ENCODE data around the gene DGKH. TPM values are rescaled to one million over a fixed set of nuclear protein-coding genes. Genes with fewer than 3 reads are reported as not detected.

Gene DGKH
- total and polyA plus RNA-seq, 9 of the 15 experiments (the other 6 are each of a cell fraction or from before 2014, with no cell fraction given), result 0.38 to 4.4 (median 3.1) TPM

DNA sequence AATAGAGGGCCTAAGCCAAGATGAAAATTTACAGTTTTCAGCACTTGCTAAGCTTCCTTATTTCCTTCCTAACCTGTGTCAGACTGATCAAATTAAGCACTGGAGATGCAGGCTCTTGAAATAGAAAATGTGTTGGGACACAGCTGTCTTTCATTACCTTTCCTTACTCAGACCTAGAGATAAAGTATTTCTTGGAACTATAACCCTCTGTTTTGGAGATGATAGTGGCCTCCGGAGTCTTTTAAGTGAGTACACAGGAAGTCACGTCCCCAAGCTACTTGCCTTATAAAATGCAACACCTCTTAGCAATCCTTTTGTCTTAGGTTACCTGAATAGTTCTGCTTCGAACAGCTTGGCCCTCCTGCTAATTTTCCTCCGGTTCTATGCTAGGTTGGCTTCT is 211.1 kb downstream of the DGKH start (continued):
- TF ChIP-seq ZNF311 (CRISPR knock-in tag; IDR thresholded peaks at IDR 0.05), result no peak
- TF ChIP-seq ZNF695 (CRISPR knock-in tag; IDR thresholded peaks at IDR 0.05), result no peak
- no peak for TF ChIP-seq ATF1 (CRISPR knock-in tag; IDR thresholded peaks at IDR 0.05)
- TF ChIP-seq ATF1 (tag; IDR thresholded peaks at IDR 0.05), result peak; percentile 22; the same call in 1 of the 2 replicates
- no peak for TF ChIP-seq SMAD1 (IDR thresholded peaks at IDR 0.05; ENCODE audit: low read depth, low read length, partially characterized antibody)
- TF ChIP-seq ZNF551 (CRISPR knock-in tag; IDR thresholded peaks at IDR 0.05), result no peak
- TF ChIP-seq RFX7 (CRISPR knock-in tag; IDR thresholded peaks at IDR 0.05), result no peak
- TF ChIP-seq, protein P1, sequence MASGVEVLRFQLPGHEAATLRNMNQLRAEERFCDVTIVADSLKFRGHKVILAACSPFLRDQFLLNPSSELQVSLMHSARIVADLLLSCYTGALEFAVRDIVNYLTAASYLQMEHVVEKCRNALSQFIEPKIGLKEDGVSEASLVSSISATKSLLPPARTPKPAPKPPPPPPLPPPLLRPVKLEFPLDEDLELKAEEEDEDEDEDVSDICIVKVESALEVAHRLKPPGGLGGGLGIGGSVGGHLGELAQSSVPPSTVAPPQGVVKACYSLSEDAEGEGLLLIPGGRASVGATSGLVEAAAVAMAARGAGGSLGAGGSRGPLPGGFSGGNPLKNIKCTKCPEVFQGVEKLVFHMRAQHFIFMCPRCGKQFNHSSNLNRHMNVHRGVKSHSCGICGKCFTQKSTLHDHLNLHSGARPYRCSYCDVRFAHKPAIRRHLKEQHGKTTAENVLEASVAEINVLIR (CRISPR knock-in tag; IDR thresholded peaks at IDR 0.05), result no peak
- TF ChIP-seq, protein P2, sequence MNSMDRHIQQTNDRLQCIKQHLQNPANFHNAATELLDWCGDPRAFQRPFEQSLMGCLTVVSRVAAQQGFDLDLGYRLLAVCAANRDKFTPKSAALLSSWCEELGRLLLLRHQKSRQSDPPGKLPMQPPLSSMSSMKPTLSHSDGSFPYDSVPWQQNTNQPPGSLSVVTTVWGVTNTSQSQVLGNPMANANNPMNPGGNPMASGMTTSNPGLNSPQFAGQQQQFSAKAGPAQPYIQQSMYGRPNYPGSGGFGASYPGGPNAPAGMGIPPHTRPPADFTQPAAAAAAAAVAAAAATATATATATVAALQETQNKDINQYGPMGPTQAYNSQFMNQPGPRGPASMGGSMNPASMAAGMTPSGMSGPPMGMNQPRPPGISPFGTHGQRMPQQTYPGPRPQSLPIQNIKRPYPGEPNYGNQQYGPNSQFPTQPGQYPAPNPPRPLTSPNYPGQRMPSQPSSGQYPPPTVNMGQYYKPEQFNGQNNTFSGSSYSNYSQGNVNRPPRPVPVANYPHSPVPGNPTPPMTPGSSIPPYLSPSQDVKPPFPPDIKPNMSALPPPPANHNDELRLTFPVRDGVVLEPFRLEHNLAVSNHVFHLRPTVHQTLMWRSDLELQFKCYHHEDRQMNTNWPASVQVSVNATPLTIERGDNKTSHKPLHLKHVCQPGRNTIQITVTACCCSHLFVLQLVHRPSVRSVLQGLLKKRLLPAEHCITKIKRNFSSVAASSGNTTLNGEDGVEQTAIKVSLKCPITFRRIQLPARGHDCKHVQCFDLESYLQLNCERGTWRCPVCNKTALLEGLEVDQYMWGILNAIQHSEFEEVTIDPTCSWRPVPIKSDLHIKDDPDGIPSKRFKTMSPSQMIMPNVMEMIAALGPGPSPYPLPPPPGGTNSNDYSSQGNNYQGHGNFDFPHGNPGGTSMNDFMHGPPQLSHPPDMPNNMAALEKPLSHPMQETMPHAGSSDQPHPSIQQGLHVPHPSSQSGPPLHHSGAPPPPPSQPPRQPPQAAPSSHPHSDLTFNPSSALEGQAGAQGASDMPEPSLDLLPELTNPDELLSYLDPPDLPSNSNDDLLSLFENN (IDR thresholded peaks at IDR 0.05; ENCODE audit: low read depth in 2 of 2, low read length in 2 of 2), result no peak
- no peak for TF ChIP-seq ZFP1 (CRISPR knock-in tag; IDR thresholded peaks at IDR 0.05)
- TF ChIP-seq FOXK1 (CRISPR knock-in tag; IDR thresholded peaks at IDR 0.05; ENCODE audit: borderline replicate concordance), result no peak
- no peak for TF ChIP-seq NFIX (CRISPR knock-in tag; IDR thresholded peaks at IDR 0.05; ENCODE audit: low read depth)
- TF ChIP-seq FOXM1 (IDR thresholded peaks at IDR 0.05; ENCODE audit: low read depth), result peak; percentile 65
- no peak for TF ChIP-seq FOXM1 (CRISPR knock-in tag; IDR thresholded peaks at IDR 0.05; ENCODE audit: low read depth)
- TF ChIP-seq, protein P3, sequence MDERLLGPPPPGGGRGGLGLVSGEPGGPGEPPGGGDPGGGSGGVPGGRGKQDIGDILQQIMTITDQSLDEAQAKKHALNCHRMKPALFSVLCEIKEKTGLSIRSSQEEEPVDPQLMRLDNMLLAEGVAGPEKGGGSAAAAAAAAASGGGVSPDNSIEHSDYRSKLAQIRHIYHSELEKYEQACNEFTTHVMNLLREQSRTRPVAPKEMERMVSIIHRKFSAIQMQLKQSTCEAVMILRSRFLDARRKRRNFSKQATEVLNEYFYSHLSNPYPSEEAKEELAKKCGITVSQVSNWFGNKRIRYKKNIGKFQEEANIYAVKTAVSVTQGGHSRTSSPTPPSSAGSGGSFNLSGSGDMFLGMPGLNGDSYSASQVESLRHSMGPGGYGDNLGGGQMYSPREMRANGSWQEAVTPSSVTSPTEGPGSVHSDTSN (CRISPR knock-in tag; IDR thresholded peaks at IDR 0.05; ENCODE audit: low read depth), result no peak
- TF ChIP-seq, protein P3 (tag; conservative IDR thresholded peaks at IDR 0.05; ENCODE audit: low read depth), result no peak; the same call in 1 of the 2 replicates
- TF ChIP-seq PHB2 (IDR thresholded peaks at IDR 0.05; ENCODE audit: low read depth), result no peak
- TF ChIP-seq, protein P4, sequence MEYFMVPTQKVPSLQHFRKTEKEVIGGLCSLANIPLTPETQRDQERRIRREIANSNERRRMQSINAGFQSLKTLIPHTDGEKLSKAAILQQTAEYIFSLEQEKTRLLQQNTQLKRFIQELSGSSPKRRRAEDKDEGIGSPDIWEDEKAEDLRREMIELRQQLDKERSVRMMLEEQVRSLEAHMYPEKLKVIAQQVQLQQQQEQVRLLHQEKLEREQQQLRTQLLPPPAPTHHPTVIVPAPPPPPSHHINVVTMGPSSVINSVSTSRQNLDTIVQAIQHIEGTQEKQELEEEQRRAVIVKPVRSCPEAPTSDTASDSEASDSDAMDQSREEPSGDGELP (CRISPR knock-in tag; IDR thresholded peaks at IDR 0.05; ENCODE audit: borderline replicate concordance), result no peak; the same call in 1 of the 2 replicates
- no peak for TF ChIP-seq OTX1 (CRISPR knock-in tag; IDR thresholded peaks at IDR 0.05)
- TF ChIP-seq, protein P5, sequence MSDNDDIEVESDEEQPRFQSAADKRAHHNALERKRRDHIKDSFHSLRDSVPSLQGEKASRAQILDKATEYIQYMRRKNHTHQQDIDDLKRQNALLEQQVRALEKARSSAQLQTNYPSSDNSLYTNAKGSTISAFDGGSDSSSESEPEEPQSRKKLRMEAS (CRISPR knock-in tag; IDR thresholded peaks at IDR 0.05), result no peak
- TF ChIP-seq CBX8 (IDR thresholded peaks at IDR 0.05; ENCODE audit: borderline replicate concordance, extremely low read depth, low read depth, low read length, poor library complexity, severe bottlenecking), result no peak
- no peak for TF ChIP-seq ZNF324 (CRISPR knock-in tag; IDR thresholded peaks at IDR 0.05)

All from K562 (cell line).